NB4 (cell line): Measurements from ENCODE around the gene ABLIM3.

Source experiments
- DNase-seq: peaks from one replicate; pipeline ENCODE4 v3.0.0; 2010; ENCODE audit warnings: low read depth
- H3K4me3 ChIP-seq: one replicate; pipeline ENCODE4 v1.5.1; 2011; ENCODE audit warnings: mild to moderate bottlenecking, low read depth, low read length, moderate library complexity
- CTCF ChIP-seq: IDR thresholded peaks from one replicate; pipeline ENCODE4 v1.5.1; 2012; ENCODE audit warnings: low read depth, low read length
- MAX ChIP-seq: IDR thresholded peaks from 2 replicates; pipeline ENCODE4 v1.6.1; 2011; ENCODE audit warnings: low read depth, low read length
- MYC ChIP-seq: IDR thresholded peaks from 2 replicates; pipeline ENCODE4 v1.6.1; 2011; ENCODE audit warnings: low read depth, low read length
- POLR2A ChIP-seq: IDR thresholded peaks from 2 replicates; pipeline ENCODE4 v1.6.1; 2011; ENCODE audit warnings: mild to moderate bottlenecking; ENCODE audit not compliant: insufficient read length; ENCODE audit errors: extremely low read depth

ABLIM3 gene

GRCh38 chr5:149172261-149172660 is 31.0 kb downstream of the ABLIM3 start:
- peak; percentile 10 for DNase-seq
- H3K4me3 ChIP-seq, result no peak overlapping the region
- TF ChIP-seq CTCF (no peak), MYC (no peak), MAX (no peak), POLR2A (no peak)

- TF ChIP-seq MYC (no peak), MAX (no peak), POLR2A (no peak)
- DNase-seq, result no peak
- no peak overlapping the region for H3K4me3 ChIP-seq
Measured at GRCh38 chr5:149172709-149173505, 31.6 kb downstream of the ABLIM3 start.

- DNase-seq, result no peak
- H3K4me3 ChIP-seq, result no peak overlapping the region
- TF ChIP-seq CTCF (no peak), POLR2A (no peak), MYC (no peak), MAX (no peak)
Measured at GRCh38 chr5:149174847-149175234, 33.5 kb downstream of the ABLIM3 start.

- no peak overlapping the region for H3K4me3 ChIP-seq
- TF ChIP-seq MAX (no peak), CTCF (no peak), MYC (no peak), POLR2A (no peak)
- no peak for DNase-seq
Measured at GRCh38 chr5:149175346-149176105, 34.2 kb downstream of the ABLIM3 start.

GRCh38 chr5:149177339-149177843 is 36.1 kb downstream of the ABLIM3 start:
- no peak for DNase-seq
- no peak for TF ChIP-seq CTCF
- TF ChIP-seq MAX, result no peak
- no peak for TF ChIP-seq POLR2A
- H3K4me3 ChIP-seq, result no peak overlapping the region
